HG03558 (cell line): Measurements from ENCODE around the gene DMRT1.

Experiments used
- ATAC-seq: cut with Tn5 transposase; IDR thresholded peaks from one replicate; pipeline ENCODE4 v1.9.1; 2021; ENCODE audit warnings: moderate number of reproducible peaks; ENCODE audit not compliant: unreplicated experiment; ENCODE audit errors: extremely low read depth

Gene DMRT1

GRCh38 chr9:917730-918129 is 76.2 kb downstream of the DMRT1 start:
- no peak for ATAC-seq

DNA sequence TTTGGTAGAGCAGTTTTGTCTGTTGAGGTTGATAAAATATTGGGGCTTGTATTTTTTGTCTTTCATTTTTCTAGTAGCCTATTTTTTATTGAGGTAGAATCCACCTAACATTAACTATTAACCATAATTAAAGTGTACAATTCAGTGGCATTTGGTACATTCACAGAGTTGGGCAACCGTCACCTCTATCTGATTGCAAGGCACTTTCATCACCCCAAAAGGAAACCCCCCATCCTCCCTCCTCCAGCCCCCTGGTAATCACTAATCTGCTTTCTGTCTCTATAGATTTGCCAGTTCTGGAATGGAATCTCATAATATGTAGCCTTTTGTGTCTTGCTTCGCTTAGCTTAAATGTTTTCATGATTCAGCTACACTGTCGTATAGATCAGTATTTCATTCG is 79.4 kb downstream of the DMRT1 start:
- ATAC-seq, result no peak

GRCh38 chr9:922171-922570 is 80.7 kb downstream of the DMRT1 start:
- no peak for ATAC-seq

- ATAC-seq, result no peak
These were observed 81.2 kb downstream of the DMRT1 start for GRCh38 chr9:922731-923130.

DNA sequence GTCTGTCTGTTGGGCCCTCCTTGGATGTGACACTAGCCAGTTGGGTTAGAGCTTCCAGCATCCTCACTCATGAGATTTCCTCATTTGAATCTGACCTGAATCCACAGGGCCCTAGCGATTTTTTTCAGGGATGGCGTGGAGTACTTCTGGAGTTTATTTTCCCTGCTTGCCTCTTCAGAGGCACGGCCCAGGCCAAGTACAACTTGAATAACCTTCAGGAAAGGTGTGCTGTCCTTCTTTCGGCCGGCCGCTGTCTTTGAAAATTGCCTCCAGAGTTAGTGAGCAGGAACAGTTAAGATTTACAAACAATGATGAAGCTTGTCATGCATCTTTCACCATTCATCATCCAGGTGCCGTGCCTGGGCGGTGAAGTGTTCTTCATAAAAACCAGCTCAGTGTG is 85.5 kb downstream of the DMRT1 start:
- ATAC-seq, result no peak

- ATAC-seq, result no peak
These were observed 87.0 kb downstream of the DMRT1 start for GRCh38 chr9:928363-929042.

GRCh38 chr9:929719-930118 is 88.2 kb downstream of the DMRT1 start:
- ATAC-seq, result no peak

DNA sequence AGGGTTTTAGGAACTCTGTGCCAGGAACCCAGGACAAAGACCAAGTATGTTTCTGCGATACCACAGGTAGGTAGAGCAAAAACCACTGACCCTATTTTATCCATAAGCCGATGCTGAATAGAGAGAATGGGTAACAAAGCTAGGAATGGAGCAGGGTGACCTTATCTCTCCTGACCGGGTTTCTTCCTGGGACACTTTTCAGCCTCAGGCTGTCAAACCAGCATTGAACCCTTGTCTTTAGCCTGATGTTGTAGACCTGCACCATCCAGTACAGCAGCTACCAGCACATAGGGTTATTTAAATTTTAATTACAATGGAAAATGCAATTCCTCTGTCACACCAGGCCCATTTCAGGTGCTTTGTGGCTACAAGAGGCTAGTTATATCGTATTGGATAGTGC is 91.9 kb downstream of the DMRT1 start:
- no peak for ATAC-seq

DNA sequence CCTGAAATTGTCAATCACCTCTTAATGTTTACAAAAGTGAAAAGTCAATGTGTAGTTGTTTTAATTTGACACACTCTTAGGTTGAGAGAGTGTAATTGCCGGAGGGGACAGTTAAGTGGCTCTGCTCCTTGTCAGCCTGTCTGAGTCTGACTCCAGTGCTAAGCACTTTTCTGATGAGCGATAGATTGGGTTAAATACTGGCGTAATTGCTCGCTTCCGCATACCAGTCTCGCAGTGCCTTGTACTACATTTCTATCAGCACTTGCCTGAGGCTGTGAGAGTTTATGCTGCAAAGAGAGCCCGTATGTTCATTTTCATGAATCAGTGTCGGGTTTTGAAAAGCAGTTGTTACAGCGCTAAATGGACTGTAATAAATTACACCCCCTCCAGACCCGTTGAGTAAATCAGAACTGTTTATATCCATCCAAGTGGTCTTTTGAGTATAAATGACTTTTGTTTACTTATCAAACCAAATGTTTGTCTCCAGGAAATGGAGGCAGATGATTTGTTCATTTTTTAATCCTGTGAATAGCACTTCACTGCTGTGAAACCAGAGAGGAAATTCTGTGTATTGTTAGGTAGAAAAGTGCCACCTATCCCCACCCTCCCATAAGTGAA is 94.0 kb downstream of the DMRT1 start:
- ATAC-seq, result no peak

DNA sequence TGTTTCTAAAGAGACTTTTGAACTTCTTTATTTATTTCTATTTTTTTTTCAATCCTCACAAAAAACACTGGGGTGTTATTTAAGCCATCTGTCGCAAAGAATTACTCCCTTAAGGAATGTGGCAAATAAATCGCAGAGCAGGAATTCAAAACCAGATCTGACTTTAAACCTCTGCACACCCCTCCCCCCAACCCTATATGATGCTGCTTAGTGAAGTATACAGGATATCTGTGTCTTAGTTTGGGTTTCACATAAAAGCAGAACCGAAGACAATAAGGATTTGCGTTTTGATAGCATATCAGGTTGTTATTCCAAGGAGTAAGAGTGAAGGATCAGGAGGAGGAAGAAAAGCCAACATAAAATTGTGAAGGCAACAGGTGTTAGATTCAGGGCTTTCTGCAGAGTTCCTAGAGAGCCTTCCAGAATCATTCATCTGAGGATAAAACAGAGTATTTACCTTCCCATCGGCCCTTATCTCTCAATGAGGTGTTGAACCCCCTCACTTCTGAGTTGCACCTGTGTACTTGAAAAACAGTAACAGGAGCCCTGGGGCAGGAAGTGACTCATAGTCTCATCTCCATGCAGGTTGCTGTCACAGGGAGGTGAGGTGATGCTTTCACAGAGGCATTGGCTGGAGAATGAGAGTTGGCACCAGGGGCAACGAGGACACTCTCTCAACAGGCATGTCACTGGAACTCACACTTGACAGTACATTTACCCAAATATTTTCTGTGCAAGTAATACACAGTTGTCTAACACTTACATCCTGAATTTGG is 101.5 kb downstream of the DMRT1 start:
- no peak for ATAC-seq

- ATAC-seq, result no peak
These were observed 106.5 kb downstream of the DMRT1 start for GRCh38 chr9:947985-948384.

GRCh38 chr9:948497-948896 is 107.0 kb downstream of the DMRT1 start:
- no peak for ATAC-seq

DNA sequence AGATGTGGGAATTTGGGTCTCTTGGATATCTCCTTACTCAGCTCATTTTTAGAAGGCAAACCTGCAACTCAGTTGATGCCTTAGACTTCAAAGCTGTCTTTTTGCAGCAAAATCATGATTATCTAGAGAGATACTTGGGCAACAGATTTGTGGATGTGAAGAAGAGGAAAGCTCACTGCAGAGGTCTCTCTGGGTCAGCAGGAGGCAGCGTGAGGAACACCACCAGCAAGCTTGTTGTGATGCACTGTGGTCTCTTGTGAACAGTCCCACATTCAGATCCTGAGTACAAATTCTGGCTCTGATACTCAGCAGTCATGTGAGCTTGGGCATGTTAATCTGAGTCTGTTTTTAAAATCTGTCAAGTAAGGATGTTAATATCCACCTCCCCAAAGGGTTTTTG is 108.6 kb downstream of the DMRT1 start:
- ATAC-seq, result no peak

DNA sequence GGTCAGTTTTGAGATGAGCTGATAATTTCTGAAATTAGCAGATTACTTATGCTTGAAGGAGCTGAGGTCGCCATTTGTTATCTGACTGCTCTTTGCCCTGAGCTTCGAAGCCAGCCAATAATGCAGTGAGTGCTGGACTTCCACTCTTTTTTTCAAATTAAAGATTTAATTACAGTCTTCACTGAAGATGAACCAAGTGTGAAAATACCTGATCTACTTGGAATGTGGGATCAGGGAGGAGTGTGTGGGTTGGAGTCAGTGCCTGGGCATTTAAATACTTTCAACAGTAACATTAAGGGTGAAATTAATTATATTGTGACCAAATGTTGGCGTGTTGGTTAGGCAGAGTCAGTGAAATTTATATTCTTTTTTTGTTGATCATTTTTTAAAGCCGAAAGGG is 111.0 kb downstream of the DMRT1 start:
- no peak for ATAC-seq

GRCh38 chr9:959105-959504 is 117.6 kb downstream of the DMRT1 start:
- no peak for ATAC-seq

DNA sequence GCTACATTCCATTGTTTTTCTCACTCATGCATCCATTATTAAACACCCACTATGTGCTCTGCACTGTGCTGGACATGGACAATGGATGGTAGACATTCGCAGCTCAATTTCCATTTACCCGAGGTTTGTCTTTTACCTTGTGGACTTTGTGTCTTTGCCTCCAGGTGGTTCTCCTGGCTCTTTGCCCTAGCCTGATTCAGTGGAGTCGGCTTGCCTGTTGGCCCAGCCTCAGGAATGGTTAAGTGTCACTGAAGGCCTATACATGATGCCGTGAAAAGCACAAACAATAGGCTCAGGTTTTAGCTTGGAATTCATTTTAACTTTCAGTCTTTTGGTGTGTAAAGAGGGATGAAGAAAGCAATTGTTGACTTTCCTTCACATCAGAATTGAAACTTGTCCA is 118.4 kb downstream of the DMRT1 start:
- no peak for ATAC-seq

DNA sequence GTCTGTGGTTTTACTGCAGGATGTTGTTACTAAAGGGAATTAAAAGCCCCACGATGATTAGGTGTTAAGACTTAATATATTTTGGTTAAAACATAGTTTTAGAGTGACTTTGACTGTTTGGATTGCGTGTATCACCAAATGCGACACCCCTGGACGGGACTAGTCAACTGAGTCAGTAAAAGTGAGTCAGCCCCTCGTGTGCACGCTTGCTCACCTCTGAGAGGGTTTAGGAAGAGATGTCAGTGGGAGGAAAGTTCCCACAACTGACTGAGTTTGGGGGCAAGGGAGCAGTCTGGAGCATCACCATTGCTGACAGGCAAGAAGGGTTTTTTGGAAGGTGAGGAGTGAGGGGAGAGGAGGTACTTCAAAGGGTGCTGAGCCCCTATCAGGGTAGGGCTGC is 120.5 kb downstream of the DMRT1 start:
- ATAC-seq, result no peak

GRCh38 chr9:965497-965896 is 124.0 kb downstream of the DMRT1 start:
- ATAC-seq, result no peak

GRCh38 chr9:966870-967269 is 125.4 kb downstream of the DMRT1 start:
- no peak for ATAC-seq

DNA sequence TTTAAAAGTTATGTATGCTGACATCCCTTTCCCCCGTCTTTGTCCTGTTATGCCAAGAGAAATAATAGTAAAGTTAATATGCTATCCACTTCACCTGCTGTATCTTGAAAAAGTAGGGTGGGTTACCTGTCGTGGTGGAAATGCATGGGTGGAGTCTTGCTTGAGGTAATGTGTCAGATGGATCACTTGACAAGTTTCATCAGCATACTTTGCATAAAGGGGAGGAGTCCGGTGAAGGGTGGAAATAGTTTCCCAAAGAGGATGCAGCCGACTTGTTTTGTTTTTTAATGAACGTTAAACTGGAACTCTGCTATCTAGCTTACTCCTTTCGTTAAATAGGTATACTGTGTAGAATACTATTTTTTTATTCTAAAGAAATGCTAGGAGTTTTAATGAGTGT is 125.9 kb downstream of the DMRT1 start:
- no peak for ATAC-seq

- no peak for ATAC-seq
These were observed 126.6 kb downstream of the DMRT1 start for GRCh38 chr9:967903-968641.
